Retina (tissue), 1 donor: ENCODE measurements around the gene SYTL2.
A peak's percentile ranks its signal among the peaks of the same experiment; 100 is the strongest.
"Not testable (repeated sequence)": the region's sequence is repeated elsewhere in the genome, so short reads cannot be mapped to it uniquely, and the experiment has no call there.

Experiments used
- DNase-seq: peaks from one replicate; pipeline ENCODE4 v3.0.0-alpha.2; 2016

The SYTL2 gene

GRCh38 chr11:85680897-85681296, 130.0 kb downstream of the SYTL2 start:
- DNase-seq: peak; percentile 83

- peak; percentile 53 for DNase-seq
Observed at GRCh38 chr11:85679576-85679975, 131.4 kb downstream of the SYTL2 start.

- no peak for DNase-seq
Observed at GRCh38 chr11:85673393-85673792, 137.5 kb downstream of the SYTL2 start.

GRCh38 chr11:85672105-85672902, 138.6 kb downstream of the SYTL2 start:
- DNase-seq: no peak

GRCh38 chr11:85670949-85671663, 139.8 kb downstream of the SYTL2 start:
- not testable (repeated sequence) for DNase-seq

- DNase-seq: no peak
Observed at GRCh38 chr11:85668157-85668556, 142.8 kb downstream of the SYTL2 start.

- DNase-seq: no peak
Observed at GRCh38 chr11:85666687-85667086, 144.3 kb downstream of the SYTL2 start.

- peak; percentile 29 for DNase-seq
Observed at GRCh38 chr11:85665733-85666132, 145.2 kb downstream of the SYTL2 start.

- peak; percentile 98 for DNase-seq
Observed at GRCh38 chr11:85664615-85665481, 146.1 kb downstream of the SYTL2 start, which contains the start of gene CREBZF. Gene CREBZF (minus strand): TSS chr11:85665129. CDS start chr11:85664875, 254 bp downstream.

- DNase-seq: peak; percentile 92
Observed at GRCh38 chr11:85663753-85664614, 147.0 kb downstream of the SYTL2 start.

- DNase-seq: peak; percentile 35
Observed at GRCh38 chr11:85663080-85663752, 147.7 kb downstream of the SYTL2 start.

GRCh38 chr11:85661972-85662664, 148.8 kb downstream of the SYTL2 start:
- DNase-seq: no peak

- DNase-seq: no peak
Observed at GRCh38 chr11:85658180-85658579, 152.8 kb downstream of the SYTL2 start.

GRCh38 chr11:85656777-85657176, 154.2 kb downstream of the SYTL2 start:
- DNase-seq: no peak

- not testable (repeated sequence) for DNase-seq
Observed at GRCh38 chr11:85654343-85654742, 156.6 kb downstream of the SYTL2 start.

- DNase-seq: no peak
Observed at GRCh38 chr11:85652786-85653447, 158.0 kb downstream of the SYTL2 start.

GRCh38 chr11:85651118-85651517, 159.8 kb downstream of the SYTL2 start:
- DNase-seq: no peak

- peak; percentile 93 for DNase-seq
Observed at GRCh38 chr11:85647604-85648299, 163.2 kb downstream of the SYTL2 start, which contains the start of gene TMEM126A. Gene TMEM126A (plus strand): TSS chr11:85647967. CDS start chr11:85650256, 2,289 bp downstream.

GRCh38 chr11:85647078-85647477, 163.9 kb downstream of the SYTL2 start:
- DNase-seq: no peak
